Neural cell (in vitro differentiated cells): ENCODE measurements around the gene NRG3. TPM values are rescaled to one million over a fixed set of nuclear protein-coding genes. Genes with fewer than 3 reads are reported as not detected.

Source experiments
- H2AFZ ChIP-seq: fragments of 200-600, 300-800 bp; sonication (generic), shearing (Covaris generic); 2 replicates; pipeline ENCODE4 v1.6.0; 2014; ENCODE audit warnings: low read depth, mild to moderate bottlenecking, antibody characterized with exemption, low read length, moderate library complexity
- H3F3A ChIP-seq: fragments of 200-600 bp; shearing (Covaris generic); 2 replicates; pipeline ENCODE4 v1.6.1; 2016; ENCODE audit warnings: mild to moderate bottlenecking, moderate library complexity, mixed read lengths, antibody characterized with exemption, low read length; ENCODE audit not compliant: insufficient read depth, poor library complexity, severe bottlenecking
- H3K27ac ChIP-seq: fragments of 200-600, 300-800 bp; sonication (generic), shearing (Covaris generic); 2 replicates; pipeline ENCODE4 v1.5.1; 2014; ENCODE audit warnings: mild to moderate bottlenecking, low read length, moderate library complexity
- H3K27me3 ChIP-seq: fragments of 300-800, 200-600 bp; sonication (generic), shearing (Covaris generic); 2 replicates; pipeline ENCODE4 v1.6.0; 2014; ENCODE audit warnings: mild to moderate bottlenecking, low read depth, low read length, moderate library complexity; ENCODE audit not compliant: insufficient read depth
- H3K36me3 ChIP-seq: fragments of 300-800, 200-600 bp; sonication (generic), shearing (Covaris generic); 2 replicates; pipeline ENCODE4 v1.5.1; 2014; ENCODE audit warnings: mild to moderate bottlenecking, antibody characterized with exemption, low read length, moderate library complexity; ENCODE audit not compliant: insufficient read depth
- H3K4me2 ChIP-seq: fragments of 300-800, 200-600 bp; sonication (generic), shearing (Covaris generic); 2 replicates; pipeline ENCODE4 v1.6.0; 2014; ENCODE audit warnings: mild to moderate bottlenecking, low read length
- H3K4me3 ChIP-seq: fragments of 300-800, 200-600 bp; sonication (generic), shearing (Covaris generic); 2 replicates; pipeline ENCODE4 v1.5.1; 2014; ENCODE audit warnings: mild to moderate bottlenecking, low read length, moderate library complexity
- H3K79me2 ChIP-seq: fragments of 200-600 bp; shearing (Covaris generic); replicated peaks from 2 replicates; pipeline ENCODE4 v1.6.0; 2014; ENCODE audit warnings: mild to moderate bottlenecking, low read length, moderate library complexity; ENCODE audit not compliant: insufficient read depth
- H3K9ac ChIP-seq: fragments of 300-800, 200-600 bp; sonication (generic), shearing (Covaris generic); 2 replicates; pipeline ENCODE4 v1.6.1; 2016; ENCODE audit warnings: mild to moderate bottlenecking, low read length, mixed read lengths
- H3K9me2 ChIP-seq: fragments of 200-600 bp; shearing (Covaris generic); 2 replicates; pipeline ENCODE4 v1.6.1; 2016; ENCODE audit warnings: mild to moderate bottlenecking, low read length, mixed read lengths; ENCODE audit not compliant: insufficient read depth
- H3K9me3 ChIP-seq: fragments of 200-600, 300-800 bp; sonication (generic), shearing (Covaris generic); 2 replicates; pipeline ENCODE4 v1.6.1; 2016; ENCODE audit warnings: mild to moderate bottlenecking, mixed run types, low read length, moderate library complexity, mixed read lengths
- H4K20me1 ChIP-seq: fragments of 200-600 bp; shearing (Covaris generic); 2 replicates; pipeline ENCODE4 v1.6.1; 2016; ENCODE audit warnings: mild to moderate bottlenecking, mixed run types; ENCODE audit not compliant: insufficient read depth
- CTCF ChIP-seq: fragments of 450-650 bp; IDR thresholded peaks from 2 replicates; pipeline ENCODE4 v1.5.1; 2014; ENCODE audit warnings: antibody characterized with exemption, mild to moderate bottlenecking, moderate library complexity; ENCODE audit not compliant: poor library complexity, severe bottlenecking
- EP300 ChIP-seq: fragments of 450-650 bp; conservative IDR thresholded peaks from 2 replicates; pipeline ENCODE4 v1.6.1; 2014; ENCODE audit warnings: antibody characterized with exemption, mild to moderate bottlenecking, moderate library complexity; ENCODE audit not compliant: poor library complexity, severe bottlenecking
- EZH2 ChIP-seq: fragments of 200-600, 300-800 bp; shearing (Covaris generic), sonication (generic); IDR thresholded peaks from 2 replicates; pipeline ENCODE4 v1.6.1; 2014; ENCODE audit warnings: antibody characterized with exemption, low read length, borderline replicate concordance, mild to moderate bottlenecking; ENCODE audit not compliant: insufficient read depth, poor library complexity, severe bottlenecking
- MXI1 ChIP-seq: fragments of 450-650 bp; conservative IDR thresholded peaks from 2 replicates; pipeline ENCODE4 v1.6.1; 2014; ENCODE audit warnings: antibody characterized with exemption, mild to moderate bottlenecking; ENCODE audit not compliant: poor library complexity, severe bottlenecking
- POLR2AphosphoS5 ChIP-seq: IDR thresholded peaks from 2 replicates; pipeline ENCODE4 v1.6.1; 2012
- RAD21 ChIP-seq: fragments of 450-650 bp; conservative IDR thresholded peaks from 2 replicates; pipeline ENCODE4 v1.6.1; 2014; ENCODE audit warnings: antibody characterized with exemption, mild to moderate bottlenecking, moderate library complexity
- SMC3 ChIP-seq: fragments of 450-650 bp; conservative IDR thresholded peaks from 2 replicates; pipeline ENCODE4 v1.6.1; 2014; ENCODE audit warnings: antibody characterized with exemption, mild to moderate bottlenecking, moderate library complexity; ENCODE audit not compliant: poor library complexity
- TAF1 ChIP-seq: IDR thresholded peaks from 2 replicates; pipeline ENCODE4 v1.6.1; 2012; ENCODE audit warnings: low read depth
- polyA plus RNA-seq: library from polyadenylated mRNA; depleted of rRNA; stranded (reverse); fragments of >200 nt; gene quantifications from 2 replicates; pipeline ENCODE4 v1.2.3, GENCODE V29; 2014
- TF ChIP-seq, protein P1 (sequence below): IDR thresholded peaks from 2 replicates; pipeline ENCODE4 v1.6.1; 2012; ENCODE audit warnings: borderline replicate concordance

NRG3 gene
- polyA plus RNA-seq, 1 donor from 2014 or later: 14.0 TPM

DNA sequence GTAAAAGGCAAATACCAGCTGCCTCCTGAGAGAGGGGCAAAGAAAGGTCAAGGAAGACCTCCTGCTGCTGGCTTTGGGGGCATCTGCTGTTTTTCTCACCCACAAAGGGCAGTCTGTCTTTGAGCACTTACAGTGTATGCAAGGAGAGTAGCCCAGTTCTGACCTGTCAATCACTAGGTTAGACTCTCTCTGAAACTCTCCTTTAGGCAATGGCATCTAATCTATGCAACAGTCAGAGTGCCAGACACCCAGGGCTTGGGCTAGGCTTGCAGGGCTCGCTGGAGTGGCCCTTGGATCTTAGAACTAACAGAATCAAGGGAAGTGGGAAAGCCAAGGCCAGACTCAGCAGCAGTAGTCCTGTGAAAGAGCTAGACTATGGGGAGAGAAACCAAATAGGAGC lies 522.9 kb downstream of the NRG3 start:
- Histone ChIP-seq H3K4me2 (no peak overlapping the region), H3K27ac (no peak overlapping the region), H3K79me2 (no peaks in the 10 kb centered on the region), H2AFZ (no peak overlapping the region), H3K9ac (no peak overlapping the region), H3K27me3 (no peaks in the 10 kb centered on the region), H3K4me3 (no peak overlapping the region), H3K36me3 (no peaks in the 10 kb centered on the region), H3K9me3 (no peaks in the 10 kb centered on the region), H4K20me1 (no peaks in the 10 kb centered on the region), H3F3A (no peaks in the 10 kb centered on the region), H3K9me2 (no peaks in the 10 kb centered on the region)
- TF ChIP-seq, protein P1, sequence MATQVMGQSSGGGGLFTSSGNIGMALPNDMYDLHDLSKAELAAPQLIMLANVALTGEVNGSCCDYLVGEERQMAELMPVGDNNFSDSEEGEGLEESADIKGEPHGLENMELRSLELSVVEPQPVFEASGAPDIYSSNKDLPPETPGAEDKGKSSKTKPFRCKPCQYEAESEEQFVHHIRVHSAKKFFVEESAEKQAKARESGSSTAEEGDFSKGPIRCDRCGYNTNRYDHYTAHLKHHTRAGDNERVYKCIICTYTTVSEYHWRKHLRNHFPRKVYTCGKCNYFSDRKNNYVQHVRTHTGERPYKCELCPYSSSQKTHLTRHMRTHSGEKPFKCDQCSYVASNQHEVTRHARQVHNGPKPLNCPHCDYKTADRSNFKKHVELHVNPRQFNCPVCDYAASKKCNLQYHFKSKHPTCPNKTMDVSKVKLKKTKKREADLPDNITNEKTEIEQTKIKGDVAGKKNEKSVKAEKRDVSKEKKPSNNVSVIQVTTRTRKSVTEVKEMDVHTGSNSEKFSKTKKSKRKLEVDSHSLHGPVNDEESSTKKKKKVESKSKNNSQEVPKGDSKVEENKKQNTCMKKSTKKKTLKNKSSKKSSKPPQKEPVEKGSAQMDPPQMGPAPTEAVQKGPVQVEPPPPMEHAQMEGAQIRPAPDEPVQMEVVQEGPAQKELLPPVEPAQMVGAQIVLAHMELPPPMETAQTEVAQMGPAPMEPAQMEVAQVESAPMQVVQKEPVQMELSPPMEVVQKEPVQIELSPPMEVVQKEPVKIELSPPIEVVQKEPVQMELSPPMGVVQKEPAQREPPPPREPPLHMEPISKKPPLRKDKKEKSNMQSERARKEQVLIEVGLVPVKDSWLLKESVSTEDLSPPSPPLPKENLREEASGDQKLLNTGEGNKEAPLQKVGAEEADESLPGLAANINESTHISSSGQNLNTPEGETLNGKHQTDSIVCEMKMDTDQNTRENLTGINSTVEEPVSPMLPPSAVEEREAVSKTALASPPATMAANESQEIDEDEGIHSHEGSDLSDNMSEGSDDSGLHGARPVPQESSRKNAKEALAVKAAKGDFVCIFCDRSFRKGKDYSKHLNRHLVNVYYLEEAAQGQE: no peak
- no peak for TF ChIP-seq EZH2
- TF ChIP-seq POLR2AphosphoS5: no peak
- TF ChIP-seq MXI1: no peak
- TF ChIP-seq RAD21: no peak
- TF ChIP-seq CTCF: no peak
- no peak for TF ChIP-seq TAF1
- TF ChIP-seq EP300: no peak
- TF ChIP-seq SMC3: no peak

GRCh38 chr10:82399850-82400249 lies 524.9 kb downstream of the NRG3 start:
- Histone ChIP-seq H3K27me3 (no peaks in the 10 kb centered on the region), H3F3A (no peaks in the 10 kb centered on the region), H3K79me2 (no peaks in the 10 kb centered on the region), H2AFZ (no peak overlapping the region), H3K9ac (no peak overlapping the region), H3K36me3 (no peaks in the 10 kb centered on the region), H3K9me3 (no peaks in the 10 kb centered on the region), H3K4me3 (no peak overlapping the region), H3K9me2 (no peaks in the 10 kb centered on the region), H3K27ac (no peak overlapping the region), H3K4me2 (no peak overlapping the region), H4K20me1 (no peaks in the 10 kb centered on the region)
- TF ChIP-seq MXI1 (no peak), EP300 (no peak), EZH2 (no peak), RAD21 (no peak), SMC3 (no peak), TAF1 (no peak), CTCF (no peak), POLR2AphosphoS5 (no peak)
- TF ChIP-seq, protein P1: no peak
